ENCODE measurements around the gene COX10.
"Not testable (repeated sequence)": the region's sequence is repeated elsewhere in the genome, so short reads cannot be mapped to it uniquely, and the experiment has no call there.

Gene COX10

DNA sequence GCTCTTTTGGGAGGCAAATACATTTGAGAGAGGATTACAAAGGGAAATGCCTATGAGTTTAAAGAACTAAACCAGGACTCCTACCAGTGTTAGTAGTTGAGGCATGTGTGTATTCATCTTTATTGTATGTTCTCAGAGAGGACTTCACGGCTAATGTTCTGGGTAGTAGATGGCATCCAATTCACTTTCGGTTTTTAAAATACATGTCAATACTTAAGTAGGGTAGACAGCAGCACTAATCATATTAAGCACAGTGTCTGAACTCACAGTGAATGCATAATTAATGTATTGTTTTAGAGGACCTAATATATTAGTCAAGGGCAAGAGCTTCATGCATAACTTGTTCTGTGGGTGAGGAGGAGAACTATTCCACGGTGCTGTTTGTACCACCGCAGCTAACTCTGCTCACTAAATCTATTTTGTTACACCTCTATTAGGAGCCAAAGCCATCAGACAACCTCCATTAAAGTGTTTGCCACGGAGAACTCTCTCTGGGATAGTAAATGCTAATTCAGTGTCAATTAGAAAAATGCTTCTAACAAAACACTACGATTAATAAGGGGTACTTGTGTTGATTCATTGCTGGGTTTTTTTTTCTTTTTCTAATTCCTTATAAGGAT is 56.3 kb downstream of the COX10 start:
- DNase-seq, result no peak

DNA sequence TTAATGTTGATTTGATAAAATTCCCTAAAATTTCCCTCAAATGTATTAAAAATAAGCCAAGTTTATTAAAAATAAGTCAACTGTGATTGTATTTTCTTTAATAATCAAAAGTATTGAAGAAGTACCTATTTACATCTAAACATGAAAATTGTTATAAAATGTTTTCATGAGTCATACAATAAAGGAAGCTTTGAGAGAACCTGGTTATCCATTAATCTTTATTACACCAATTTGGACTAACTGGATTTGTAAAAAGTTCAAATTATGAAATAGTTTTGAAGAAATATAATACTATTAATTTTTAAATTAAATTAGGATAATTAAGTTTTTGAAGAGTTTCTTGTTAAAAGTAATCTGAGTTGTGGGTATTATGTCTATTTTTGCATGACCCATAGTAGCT is 63.8 kb downstream of the COX10 start:
- DNase-seq, result no peak

DNA sequence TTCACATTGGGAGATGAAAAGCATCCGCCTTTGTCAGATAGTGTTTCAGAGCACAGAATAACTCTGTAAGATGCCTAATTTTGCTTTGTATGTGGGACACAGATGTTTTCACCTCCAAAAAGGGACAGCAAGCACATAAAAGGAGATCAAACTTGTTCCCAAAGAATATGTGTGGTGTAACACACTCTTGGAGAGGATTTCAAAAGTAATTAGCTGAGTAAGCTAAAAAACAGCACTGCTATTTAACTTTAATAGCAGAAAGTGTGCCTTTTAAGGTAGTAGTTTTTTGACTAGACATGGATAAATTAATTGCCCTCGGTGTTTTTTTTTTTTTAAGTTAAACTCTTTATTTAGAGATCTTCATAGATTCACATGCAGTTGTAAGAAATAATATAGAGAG is 65.2 kb downstream of the COX10 start:
- no peak for DNase-seq

DNA sequence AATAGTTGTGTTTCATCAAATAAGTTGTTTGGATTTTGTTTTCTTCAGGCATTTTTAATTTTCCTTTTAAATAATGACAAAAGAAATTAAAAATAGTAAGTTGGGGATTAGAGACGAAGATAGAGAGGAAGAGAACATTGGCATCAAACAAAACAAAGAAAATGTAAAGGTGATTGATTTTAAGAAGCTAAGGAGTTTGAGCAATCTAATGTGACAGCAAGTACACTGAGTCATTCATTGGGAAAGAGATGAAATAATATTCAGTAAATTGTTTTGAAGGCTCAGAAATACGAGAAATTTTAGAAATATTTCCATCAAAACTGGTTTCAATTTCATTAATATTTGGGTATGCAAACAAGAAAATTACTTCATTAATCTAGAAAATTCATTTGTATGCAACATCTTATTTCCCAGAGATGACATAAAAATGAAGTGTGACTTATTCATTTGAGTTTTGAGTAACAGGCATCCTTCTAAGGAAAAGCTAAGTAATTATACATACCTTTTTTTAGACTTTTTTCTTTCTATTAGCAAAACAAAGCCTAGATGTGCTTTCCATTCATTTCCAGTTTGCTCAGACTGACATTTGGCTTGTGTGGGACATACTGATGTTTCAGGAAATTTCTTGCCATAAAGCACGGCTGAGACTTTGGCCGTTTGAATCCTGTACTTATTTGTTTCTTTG is 66.7 kb downstream of the COX10 start:
- DNase-seq, result no peak

DNA sequence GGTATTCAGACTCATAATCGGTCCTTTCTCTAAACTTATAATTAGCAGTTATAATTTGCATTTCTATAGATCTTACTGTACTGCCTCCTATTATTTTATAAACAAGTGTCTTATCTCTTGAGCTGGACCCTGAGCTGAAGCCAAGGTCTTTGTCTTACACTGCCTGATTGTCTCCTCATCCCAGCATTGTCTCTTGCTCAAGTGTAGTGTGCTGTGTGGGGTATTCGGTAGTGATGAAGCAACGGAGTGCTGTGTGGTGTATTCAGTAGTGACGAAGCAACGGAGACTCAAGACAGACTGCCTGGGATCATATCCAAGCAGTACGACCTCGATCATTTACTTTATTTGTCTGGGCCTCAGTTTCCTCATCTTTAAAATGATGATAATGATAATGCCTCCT is 69.3 kb downstream of the COX10 start:
- DNase-seq, result no peak

- no peak for DNase-seq
Observed at GRCh38 chr17:14143688-14144087, 74.4 kb downstream of the COX10 start.

- no peak for DNase-seq
Observed at GRCh38 chr17:14144508-14144907, 75.2 kb downstream of the COX10 start.

DNA sequence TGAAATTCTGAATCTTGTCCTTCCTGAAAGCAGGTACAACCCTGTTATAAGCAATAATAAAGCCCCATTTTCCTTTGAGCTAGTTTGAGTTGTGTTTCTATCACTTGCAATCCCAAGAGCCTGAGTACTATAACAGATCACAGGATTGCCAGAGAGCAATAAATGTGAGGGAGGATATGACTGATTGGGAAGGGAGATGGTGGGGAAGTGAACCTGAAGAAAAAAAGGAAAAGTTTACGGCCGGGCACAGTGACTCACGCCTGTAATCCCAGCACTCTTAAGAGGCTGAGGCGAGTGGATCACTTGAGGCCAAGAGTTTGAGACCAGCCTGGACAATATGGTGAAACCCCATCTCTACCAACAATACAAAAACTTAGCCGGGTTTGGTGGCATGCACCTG is 80.4 kb downstream of the COX10 start:
- no peak for DNase-seq

DNA sequence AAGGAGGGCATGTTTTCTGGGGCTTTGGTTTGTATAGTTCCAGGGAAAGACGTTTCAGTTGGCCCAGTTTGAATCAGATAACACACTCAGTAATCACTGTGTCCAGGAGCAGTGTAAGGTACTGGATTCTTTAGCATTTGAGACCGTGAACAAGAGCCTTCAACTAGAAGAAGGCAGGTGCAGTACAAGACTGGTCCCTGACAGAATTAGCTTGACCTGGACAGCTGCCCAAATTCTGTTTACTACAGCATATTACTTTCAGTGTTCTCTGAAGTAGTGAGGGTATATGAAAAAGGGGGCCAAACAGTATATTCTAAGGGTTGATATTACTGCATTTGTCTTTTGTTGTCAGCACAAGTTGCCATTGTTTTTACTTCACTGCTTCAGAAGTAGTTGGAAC is 81.3 kb downstream of the COX10 start:
- DNase-seq, result no peak

- DNase-seq, result no peak
Observed at GRCh38 chr17:14152721-14153120, 83.4 kb downstream of the COX10 start.

GRCh38 chr17:14153374-14153773 is 84.1 kb downstream of the COX10 start:
- no peak for DNase-seq

DNA sequence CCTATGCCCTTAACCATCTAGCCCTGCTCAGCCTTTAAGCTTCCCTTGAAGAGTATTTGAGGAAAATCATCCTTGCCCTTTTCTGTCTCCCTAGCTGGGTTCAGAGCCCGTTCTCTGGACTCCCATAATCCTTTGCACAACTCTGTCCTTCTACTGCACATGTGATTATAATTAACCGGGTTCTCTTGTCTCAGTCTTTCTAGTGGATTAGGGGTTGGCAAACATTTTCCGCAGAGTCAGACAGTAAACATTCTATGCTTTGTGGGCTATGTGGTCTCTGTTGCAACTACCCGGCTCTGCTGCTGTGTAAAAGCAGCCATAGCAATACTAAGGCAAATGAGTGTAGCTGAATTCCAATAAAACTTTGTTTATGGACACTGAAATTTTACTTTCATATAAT is 87.4 kb downstream of the COX10 start:
- DNase-seq, result no peak

GRCh38 chr17:14157822-14158221 is 88.5 kb downstream of the COX10 start:
- DNase-seq, result no peak

DNA sequence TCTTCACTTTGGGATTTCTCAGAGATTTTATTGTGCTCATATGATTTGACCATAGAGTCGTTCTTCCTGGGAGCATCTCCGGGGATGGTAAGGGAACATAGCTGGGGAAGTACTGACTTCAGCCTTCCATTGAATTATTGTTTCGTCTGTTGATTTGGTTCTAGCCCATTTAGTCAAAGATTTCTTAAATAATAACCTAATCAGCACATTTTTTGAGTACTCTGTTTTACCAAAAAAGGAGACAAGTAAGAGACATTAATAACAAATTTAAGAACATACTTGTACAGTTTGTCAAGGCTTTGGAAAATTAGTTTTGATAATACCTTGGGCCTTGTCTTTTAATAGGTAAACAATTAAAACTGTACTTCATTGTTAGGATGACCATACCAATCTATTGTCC is 89.4 kb downstream of the COX10 start:
- DNase-seq, result no peak

DNA sequence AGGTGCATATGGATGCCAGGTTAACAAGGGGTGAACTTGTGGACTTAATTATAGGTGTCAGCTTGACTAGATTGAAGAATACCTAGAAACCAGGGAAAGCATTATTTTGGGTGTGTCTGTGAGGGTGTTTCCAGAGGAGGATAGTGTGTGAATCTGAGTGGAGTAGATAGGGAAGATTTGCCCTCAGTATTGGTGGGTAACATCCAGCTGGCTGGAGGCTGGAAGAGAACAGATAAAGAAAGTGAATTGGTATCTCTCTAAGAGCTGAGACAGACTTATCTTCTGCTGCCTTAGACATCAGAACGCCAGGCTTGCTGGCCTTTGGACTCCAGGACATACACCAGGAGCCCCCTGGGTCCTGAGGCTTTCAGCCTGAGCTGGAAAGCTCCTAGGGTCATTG is 92.1 kb downstream of the COX10 start:
- no peak for DNase-seq

GRCh38 chr17:14165616-14166015 is 96.3 kb downstream of the COX10 start:
- DNase-seq, result no peak

GRCh38 chr17:14167831-14168230 is 98.5 kb downstream of the COX10 start:
- DNase-seq, result not testable (repeated sequence)

DNA sequence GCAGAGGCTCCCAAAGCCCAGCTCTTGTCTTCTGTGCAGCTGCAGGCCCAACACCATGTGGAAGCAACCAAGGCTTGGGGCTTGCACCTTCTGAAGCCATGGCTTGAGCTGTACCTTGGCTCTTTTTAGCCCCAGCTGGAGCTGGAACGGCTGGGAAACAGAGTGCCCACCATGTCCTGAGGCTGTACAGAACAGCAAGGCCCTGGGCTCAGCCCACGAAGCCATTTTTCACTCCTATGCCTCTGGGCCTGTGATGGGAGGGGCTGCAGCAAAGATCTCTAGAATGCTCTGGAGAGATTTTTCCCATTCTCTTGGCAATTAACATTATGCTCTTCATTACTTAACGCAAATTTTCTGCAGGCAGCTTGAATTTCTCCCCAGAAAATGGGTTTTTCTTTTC is 99.3 kb downstream of the COX10 start:
- DNase-seq, result no peak

- no peak for DNase-seq
Observed at GRCh38 chr17:14169287-14169686, 100.0 kb downstream of the COX10 start.

- DNase-seq, result no peak
Observed at GRCh38 chr17:14169901-14170300, 100.6 kb downstream of the COX10 start.

- not testable (repeated sequence) for DNase-seq
Observed at GRCh38 chr17:14176989-14177388, 107.7 kb downstream of the COX10 start.

- not testable (repeated sequence) for DNase-seq
Observed at GRCh38 chr17:14177801-14178200, 108.5 kb downstream of the COX10 start.

DNA sequence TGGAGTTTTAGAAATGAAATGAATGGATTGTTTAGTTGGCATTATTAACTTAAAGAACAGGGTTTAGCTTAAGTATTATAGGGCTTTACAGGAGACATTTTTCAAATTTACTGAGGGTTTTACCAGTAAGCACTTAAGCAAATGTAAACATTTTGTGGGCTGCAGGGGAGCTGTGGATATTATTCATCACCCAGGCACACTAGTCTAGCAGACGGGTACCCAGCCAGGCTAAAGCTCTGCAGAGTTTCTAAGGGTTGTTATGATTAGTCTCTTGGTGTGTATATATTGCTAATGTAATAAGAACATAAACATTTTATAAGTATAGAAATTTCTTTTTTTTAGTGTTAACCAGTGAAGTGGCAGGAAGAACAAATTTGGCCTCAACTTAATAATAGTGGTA is 110.6 kb downstream of the COX10 start:
- DNase-seq, result not testable (repeated sequence)

- not testable (repeated sequence) for DNase-seq
Observed at GRCh38 chr17:14182084-14182483, 112.8 kb downstream of the COX10 start.

GRCh38 chr17:14184536-14184935 is 115.2 kb downstream of the COX10 start:
- not testable (repeated sequence) for DNase-seq
